GM21360 (cell line): ENCODE measurements around the gene GDPD5.

ENCODE experiments used
- ATAC-seq: cut with Tn5 transposase; IDR thresholded peaks from one replicate; pipeline ENCODE4 v1.9.1; 2021; ENCODE audit warnings: mild to moderate bottlenecking, moderate library complexity; ENCODE audit not compliant: unreplicated experiment

Gene GDPD5

DNA sequence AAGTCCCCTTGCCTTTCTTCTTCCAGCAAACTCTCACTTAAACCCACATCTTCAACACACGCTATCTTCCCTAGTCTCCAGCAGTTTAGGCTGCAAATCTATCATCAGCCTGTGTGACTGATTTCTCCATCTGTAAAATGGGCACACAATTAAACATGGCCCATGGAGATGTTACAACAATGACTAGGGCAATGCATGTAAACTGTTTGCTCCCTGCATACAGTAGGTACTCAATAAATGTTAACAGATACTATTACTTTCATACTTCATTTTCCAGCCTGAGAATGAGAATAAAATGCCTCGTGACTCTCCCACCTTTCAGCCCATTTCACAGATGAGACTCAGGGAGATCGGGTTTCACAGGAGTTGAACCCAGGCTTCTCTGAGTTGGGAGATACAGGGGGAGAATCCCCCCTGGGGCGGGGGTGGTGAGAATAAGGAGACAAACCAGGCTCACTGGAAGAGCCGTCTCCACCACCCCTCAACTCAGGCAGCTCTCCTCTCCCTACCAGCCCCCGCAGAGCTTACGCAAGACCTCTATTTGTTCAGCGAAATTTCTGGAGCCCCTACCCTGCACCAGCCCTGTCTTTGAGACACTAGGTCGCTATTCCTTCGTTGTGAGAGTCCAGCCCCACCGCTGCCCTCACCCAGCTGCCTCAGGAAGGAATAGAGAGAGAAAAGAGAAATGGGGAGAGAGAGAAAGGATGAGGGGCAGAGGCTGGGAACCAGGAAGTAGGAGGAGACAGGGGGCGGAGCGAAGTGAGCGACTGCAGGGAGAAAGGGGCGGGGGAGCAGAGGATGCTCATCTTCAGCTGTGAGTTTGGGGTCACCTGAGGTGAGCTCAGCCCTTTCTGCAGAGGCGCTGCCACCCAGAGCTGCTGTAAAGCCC lies 50.6 kb downstream of the GDPD5 start:
- no peak for ATAC-seq

DNA sequence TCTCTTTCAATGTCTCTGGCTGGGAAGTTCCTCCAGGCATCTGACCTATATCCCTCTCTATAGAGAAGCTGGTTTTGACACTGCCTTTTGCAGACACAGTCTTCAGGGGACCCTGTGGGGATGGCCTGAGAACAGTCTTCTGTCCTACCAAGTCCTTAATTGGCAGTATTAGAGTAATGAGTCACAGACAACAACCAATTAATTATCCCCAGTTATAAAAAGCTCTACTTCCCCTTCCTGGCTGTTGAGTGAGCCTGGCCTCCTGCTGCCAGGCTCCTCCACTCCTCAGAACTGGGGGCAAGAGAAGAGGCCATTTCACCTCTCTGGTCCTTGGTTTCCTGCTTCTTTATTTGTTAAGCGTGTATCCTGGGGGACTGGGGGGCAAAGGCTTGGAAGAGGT lies 51.5 kb downstream of the GDPD5 start:
- no peak for ATAC-seq

- ATAC-seq, result no peak
Observed at GRCh38 chr11:75473684-75474083, 52.1 kb downstream of the GDPD5 start.

DNA sequence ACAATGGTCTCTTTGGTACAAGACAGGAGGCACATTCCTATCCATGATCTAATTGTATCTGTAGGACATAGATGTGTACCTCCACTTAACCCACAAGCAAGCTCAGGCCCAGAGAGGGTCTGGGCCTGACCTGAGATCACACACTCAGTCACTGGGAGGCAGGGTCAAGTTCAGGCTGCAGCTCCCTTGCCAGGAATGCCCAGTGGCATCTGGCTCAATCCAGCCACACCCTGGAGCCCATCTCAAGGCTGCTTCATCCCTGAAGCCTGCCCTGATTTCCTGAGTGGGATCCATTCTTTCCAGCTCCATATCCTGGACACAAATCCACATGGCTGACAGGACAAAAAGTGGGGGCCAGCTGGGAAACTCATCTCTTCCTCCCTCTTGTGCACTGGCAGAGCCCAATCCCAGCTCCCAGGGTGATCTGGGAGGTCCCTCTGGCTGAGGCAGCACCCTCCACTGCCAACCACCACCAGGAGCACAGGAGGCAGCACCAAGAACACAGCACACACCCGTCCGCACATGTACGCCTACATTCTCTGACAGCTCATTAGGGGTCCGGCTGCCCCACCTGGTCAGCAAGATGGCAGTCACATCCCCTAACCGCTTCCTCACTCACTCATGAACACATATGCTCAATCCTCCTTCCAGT lies 53.5 kb downstream of the GDPD5 start:
- ATAC-seq, result no peak

GRCh38 chr11:75471176-75471973 lies 54.4 kb downstream of the GDPD5 start:
- no peak for ATAC-seq

DNA sequence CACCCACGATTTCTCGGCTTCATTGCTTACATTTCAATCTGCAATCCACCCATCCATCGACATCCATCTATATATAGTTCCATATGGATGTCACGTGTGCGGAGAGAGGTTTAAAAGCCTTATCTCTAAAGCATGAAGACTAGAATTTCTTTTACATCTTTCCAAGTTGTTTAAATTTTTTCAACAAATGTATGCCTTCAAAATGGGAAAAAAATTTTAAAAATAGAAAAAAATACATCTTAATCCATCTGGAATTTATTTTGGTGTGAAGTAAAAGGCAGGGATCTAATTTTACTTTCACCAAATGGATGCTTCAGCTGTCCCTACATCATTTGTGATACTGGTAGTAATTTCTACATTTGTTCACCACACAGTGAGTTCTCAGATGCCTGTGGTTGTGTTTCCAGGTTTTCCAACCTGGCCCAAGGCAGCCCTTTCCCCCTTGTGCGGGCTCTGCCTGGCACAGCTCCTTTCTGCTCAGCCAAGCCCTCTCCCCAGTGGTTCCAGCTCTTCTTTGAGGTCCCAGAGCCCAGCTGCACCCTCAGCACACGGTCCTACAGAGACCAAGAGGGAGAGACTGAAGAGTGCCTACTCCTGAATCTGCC lies 55.2 kb downstream of the GDPD5 start:
- ATAC-seq, result no peak

DNA sequence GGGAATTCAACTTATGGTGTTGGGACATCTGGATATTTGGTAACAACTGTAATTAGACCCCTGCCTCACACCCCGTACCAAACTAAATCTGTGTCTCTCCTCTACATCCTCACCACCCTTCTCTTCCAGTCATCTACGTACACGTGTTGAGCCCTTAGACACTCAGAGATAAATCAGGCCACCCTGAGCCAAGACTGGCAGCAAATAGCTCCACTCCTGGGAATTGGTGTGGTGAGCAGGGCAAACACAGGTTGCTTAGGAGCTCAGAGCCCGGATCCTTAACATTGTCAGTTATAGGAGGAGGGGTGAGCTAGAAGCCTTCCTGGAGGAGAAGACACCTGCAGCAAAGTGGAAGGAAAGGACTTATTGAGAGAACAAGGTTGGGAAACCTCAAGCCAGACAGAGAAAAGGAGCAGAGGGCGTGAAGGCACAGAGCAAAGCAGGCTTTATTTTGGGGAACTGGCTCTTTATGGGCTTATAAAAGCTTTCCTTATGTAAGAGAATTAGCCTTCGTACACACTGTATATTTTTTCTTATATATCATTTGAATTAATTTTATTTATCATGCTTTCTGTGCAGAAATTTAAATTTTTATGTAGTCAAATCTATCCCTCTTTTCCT lies 55.8 kb downstream of the GDPD5 start:
- no peak for ATAC-seq

DNA sequence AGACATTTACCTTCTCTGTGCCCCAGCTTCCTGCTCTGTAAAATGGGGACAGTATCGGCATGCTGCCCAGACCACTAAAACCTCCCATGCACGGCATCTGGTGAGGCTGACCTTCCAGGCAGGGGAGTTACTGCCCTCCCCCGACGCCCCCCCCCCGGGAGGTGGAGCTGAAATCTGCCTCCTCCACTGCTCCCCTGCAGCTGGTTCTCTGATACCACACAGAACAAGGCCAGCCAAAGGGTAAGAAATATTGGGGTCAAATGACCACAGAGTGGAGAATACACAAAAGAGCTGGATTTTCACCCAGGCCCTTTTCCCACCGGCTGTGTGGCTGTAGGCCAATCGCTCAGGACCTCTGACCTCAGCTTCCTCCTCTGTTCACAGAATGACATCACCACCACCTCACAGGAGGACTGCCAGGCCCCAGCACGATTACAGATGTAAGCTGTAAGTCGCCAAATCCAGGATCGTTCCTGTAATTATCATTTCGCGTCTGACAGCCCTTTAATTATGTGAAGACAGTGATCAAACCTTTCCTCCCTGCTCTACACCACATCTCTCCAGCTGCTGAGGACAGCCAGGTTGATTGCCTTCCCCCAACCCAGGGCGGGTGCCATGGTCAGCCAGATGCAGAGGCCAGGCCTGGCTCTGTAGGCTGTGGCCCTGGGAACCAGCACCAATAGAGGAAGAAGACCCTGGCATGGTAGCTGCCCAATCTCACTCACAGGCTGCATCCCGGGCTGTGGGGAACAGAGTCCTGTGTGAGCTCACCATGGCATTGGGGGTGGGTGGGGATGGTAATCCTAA lies 57.0 kb downstream of the GDPD5 start:
- no peak for ATAC-seq

- ATAC-seq, result no peak
Observed at GRCh38 chr11:75467881-75468280, 57.9 kb downstream of the GDPD5 start.

DNA sequence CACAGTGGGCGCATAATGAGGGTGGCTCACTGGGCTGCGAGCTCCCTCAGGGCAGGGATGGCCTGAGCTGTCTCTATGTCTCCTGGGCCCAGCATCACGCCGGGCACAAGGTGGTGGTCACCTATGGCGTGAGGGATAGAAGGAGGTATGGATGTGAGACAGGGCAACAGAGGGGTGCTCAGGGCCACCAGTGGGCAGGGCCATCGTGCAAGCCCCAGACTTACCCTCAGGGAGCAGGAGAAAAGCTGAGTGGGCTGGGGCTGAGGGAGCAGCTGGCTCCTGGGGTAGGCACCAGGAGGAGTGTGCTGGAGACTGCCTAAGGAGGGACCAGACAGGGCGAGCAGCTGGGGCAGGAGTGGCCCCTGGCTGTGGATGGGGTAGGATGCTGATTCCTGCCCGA lies 58.4 kb downstream of the GDPD5 start:
- no peak for ATAC-seq

DNA sequence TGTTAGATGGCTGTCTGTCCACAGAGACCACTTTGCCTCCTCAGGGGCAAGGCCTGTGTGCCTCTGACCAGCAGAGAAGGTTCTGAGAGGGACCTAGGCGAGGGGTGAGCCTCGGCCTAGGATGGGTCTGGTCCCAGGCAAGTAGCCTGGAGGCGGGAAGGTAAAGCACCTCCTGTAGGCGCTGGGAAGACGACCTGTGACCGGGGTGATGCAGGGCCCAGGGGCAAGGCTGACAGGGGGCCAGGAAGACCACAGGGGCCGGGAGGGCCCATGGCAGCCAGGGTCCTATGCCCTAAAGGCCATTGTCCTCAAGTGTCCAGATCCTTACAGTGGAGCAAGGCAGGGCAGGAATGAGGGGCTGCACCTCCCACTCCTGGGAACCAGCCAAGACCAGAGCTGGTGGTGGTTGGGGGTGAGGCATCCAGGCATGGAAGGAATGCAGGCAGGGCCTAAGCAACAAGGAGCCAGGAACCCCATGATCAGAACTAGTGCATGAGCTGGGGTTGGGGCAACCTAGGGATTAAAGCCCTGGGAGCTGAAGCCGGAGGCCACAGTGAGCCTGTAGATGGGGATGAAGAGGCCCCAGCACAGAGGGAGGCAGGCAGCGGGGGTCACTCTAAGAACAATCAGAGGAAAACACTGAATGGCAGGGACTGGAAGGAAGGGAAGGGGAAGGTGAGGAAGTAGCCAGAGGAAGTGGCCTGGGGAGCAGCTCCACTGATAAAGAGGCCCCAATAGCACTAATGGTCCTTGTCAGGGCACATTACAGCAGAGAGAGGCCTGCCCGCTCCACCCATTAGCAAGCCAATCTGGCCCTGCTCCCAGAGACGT lies 59.8 kb downstream of the GDPD5 start:
- no peak for ATAC-seq

DNA sequence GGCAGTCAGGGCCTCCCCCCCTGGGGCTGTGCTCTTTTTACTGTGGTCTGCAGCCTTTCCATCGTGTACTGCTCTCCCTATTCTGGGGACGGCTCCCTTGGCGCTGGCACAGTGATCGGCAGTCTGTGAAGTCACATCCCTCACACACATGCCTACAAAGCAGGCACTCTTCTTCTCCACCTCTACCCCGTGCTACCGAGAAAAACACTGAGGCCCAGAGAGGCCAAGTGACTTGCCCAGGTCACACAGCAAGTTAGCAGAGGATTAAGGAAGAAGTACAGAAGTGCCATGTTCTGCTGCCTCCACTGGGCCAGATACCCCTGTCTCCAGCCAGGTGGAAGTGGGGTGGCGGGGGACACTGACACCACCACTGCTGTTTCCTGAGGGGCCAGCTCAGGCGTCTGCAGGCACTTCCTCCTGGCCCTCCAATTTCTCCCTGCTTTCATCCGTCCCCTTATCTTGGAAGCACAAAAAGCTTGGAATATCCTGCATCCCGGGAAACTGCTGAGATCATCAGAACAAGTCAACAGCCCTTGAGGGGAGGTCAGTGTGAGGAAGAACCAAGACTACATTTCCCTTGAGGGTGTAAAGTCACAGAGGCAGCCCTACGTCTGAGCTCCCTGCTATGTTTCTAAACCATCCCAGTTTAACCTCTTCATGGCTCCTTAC lies 62.5 kb downstream of the GDPD5 start:
- ATAC-seq, result no peak

- no peak for ATAC-seq
Observed at GRCh38 chr11:75462117-75462653, 63.6 kb downstream of the GDPD5 start.

DNA sequence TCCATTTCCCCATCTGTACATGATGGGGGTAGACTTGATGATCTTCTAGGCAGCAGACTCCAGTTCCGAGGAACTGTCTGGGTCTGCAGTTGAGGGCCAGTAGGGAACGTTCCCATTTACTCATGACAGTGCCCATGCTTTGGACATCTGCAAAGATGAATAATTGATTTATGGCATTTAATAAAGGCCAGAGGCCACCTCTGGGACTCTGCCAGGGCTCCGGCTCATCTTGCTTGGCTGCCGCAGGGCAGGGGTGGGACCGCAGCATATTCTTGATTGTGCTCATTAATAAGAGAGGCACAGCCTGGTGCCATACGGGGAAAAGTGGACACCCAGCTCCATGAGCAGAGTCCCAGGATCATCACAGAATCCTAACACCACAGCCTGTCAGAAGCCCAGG lies 64.6 kb downstream of the GDPD5 start:
- ATAC-seq, result no peak

DNA sequence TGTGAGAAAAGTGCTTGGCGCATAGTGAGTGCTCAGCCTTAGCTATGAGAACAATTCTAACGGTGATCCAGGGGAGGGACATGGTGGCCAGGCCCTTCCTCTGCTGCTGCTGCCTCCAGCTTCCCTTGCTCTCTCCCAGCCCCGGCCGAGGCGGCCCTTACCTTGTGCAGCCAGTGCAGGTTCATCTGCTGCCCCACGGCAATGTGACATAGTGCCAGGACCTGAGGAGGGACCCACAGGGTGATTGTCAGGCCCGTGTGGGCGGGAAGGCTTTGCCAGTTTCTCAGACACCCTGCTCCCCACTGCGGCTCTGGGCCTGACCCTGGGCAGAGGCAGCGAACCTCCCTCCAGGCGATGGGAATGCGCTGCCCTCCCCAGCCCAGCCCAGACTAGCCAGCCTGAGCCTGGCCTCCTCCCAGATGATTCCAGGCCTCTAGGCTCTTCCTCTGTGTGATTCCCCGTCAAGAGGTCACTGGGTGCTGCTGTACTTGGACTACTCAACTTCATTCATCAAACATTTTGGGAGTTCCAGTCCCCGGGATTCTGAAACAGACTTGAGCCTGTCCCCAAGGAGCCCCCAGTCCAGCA lies 69.1 kb downstream of the GDPD5 start:
- no peak for ATAC-seq

GRCh38 chr11:75454987-75455386 lies 70.8 kb downstream of the GDPD5 start:
- no peak for ATAC-seq

DNA sequence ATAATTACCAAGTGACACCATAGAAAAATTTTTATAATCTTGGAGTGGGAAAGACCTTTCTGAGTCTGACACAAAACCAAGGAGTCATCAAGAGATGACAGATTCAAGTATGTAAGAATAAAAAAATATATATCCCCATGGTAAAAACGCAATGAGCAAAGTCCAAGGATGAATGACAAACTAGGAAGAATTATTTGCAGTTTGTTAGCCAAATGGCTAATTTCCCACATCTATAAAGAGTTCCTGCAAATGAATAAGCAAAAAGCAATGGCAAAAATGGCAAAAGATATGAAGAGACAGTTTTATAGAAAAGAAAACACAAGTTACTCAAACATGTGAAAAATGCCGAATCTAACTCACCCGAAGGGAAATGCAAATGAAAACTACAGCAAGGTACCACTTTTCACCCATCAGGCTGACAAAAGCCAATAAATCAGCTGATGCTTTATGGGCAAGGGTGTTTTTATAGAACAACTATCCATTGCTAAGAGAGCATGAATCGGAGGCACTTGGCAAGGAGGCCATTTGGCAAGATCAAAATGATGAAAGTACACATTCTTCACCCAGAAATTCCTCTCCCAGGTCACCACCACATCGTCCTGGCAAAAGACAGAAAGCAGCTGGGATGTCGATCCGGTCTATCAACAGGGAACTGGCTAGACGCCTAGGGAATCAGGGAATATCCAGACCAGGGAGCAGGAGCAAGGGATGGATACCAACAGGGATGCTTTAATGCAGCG lies 71.7 kb downstream of the GDPD5 start:
- no peak for ATAC-seq
